ENCODE results near the gene GDPD4. TPM values are rescaled to one million over a fixed set of nuclear protein-coding genes. Genes with fewer than 3 reads are reported as not detected.

GDPD4 gene
- total RNA-seq, 4 donors from 2014 or later = not detected

DNA sequence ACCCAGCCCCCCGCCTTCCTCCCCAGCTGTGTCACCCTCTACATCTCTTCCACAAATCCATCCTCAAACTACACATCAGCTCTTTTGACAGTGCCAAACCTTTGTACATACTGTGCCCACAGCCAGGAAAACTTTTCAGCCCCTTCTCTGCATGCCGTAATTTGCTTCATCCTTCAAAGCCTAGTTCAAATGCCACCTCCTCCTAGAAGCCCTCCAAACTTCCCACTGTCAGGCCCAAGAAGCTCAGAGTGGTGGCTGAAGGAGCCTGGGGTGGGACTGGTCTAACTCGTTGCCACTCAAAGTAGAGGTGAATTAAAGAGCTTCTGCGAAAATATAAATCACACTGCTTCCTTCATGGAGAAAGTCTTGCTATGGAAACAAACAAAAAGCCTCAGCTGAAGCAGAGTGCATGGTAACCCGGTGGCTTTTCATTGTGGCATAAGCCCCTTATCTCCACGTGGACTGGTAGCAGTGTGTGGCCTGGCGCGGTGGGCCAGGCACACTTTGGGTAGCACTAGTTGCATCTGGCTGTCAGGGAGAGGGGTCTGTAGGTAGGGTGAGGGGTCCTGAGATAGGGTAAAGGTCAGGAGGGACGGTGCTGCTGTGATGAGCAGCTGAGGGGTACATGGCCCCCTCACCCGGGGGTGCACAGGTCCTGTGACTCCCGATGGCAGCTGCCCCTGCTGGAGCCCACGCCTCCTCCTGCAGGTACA is 96.6 kb downstream of the GDPD4 start:
- no peak overlapping the region for H3K4me3 ChIP-seq
- no peaks in the 10 kb centered on the region for H3K27me3 ChIP-seq
- H3K4me1 ChIP-seq = no peaks in the 10 kb centered on the region
- no peak for DNase-seq
- H3K27ac ChIP-seq = no peak overlapping the region
- no peaks in the 10 kb centered on the region for H3K36me3 ChIP-seq
- TF ChIP-seq, protein P1, sequence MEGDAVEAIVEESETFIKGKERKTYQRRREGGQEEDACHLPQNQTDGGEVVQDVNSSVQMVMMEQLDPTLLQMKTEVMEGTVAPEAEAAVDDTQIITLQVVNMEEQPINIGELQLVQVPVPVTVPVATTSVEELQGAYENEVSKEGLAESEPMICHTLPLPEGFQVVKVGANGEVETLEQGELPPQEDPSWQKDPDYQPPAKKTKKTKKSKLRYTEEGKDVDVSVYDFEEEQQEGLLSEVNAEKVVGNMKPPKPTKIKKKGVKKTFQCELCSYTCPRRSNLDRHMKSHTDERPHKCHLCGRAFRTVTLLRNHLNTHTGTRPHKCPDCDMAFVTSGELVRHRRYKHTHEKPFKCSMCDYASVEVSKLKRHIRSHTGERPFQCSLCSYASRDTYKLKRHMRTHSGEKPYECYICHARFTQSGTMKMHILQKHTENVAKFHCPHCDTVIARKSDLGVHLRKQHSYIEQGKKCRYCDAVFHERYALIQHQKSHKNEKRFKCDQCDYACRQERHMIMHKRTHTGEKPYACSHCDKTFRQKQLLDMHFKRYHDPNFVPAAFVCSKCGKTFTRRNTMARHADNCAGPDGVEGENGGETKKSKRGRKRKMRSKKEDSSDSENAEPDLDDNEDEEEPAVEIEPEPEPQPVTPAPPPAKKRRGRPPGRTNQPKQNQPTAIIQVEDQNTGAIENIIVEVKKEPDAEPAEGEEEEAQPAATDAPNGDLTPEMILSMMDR (IDR thresholded peaks at IDR 0.05) = no peak
- TF ChIP-seq POLR2A (IDR thresholded peaks at IDR 0.05) = no peak
- no peaks in the 10 kb centered on the region for H3K9me3 ChIP-seq

DNA sequence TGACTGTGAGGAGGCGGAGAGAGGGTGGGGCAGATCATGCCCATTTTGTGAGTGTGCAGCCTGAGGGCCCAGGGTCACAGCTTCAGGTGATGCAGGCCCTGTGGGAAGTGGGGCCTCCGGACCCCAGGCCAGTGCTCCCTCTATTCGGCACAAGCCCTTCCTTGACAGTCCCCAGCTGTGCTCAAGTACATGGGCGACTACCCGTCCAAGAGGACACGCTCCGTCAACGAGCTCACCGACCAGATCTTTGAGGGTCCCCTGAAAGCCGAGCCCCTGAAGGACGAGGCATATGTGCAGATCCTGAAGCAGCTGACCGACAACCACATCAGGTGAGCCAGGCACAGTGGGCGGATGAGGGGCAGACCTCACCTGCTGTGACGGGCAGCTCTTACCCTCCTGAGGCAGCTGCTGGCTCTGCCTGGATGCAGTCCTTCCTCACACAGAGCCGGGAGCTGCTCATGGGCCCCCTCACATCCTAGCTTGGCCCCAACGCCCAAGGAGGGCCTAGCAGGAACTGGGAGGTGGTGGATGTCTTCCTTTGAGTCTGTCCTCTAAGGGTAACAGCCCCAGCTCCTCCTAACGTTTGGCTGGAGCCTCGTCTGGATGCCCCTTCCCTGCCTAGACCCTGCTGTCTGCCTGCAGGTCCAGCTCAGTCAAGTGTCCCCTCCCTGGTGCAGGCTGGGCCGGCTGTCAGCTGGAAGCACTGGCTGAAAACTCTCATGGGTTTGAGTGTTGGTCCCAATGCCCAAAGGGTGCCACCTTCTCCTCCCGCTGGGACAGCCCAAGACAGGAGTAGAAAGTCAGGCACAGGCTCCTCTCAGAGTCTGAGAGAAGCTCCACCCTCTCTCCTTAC is 97.4 kb downstream of the GDPD4 start:
- H3K9me3 ChIP-seq = no peaks in the 10 kb centered on the region
- no peak overlapping the region for H3K4me3 ChIP-seq
- H3K4me1 ChIP-seq = no peaks in the 10 kb centered on the region
- H3K27ac ChIP-seq = no peak overlapping the region
- no peaks in the 10 kb centered on the region for H3K27me3 ChIP-seq
- TF ChIP-seq POLR2A (IDR thresholded peaks at IDR 0.05) = no peak
- TF ChIP-seq, protein P1 (IDR thresholded peaks at IDR 0.05) = no peak
- H3K36me3 ChIP-seq = no peaks in the 10 kb centered on the region
- DNase-seq = peak in 2 of 3 donors; percentile 37 to 38

DNA sequence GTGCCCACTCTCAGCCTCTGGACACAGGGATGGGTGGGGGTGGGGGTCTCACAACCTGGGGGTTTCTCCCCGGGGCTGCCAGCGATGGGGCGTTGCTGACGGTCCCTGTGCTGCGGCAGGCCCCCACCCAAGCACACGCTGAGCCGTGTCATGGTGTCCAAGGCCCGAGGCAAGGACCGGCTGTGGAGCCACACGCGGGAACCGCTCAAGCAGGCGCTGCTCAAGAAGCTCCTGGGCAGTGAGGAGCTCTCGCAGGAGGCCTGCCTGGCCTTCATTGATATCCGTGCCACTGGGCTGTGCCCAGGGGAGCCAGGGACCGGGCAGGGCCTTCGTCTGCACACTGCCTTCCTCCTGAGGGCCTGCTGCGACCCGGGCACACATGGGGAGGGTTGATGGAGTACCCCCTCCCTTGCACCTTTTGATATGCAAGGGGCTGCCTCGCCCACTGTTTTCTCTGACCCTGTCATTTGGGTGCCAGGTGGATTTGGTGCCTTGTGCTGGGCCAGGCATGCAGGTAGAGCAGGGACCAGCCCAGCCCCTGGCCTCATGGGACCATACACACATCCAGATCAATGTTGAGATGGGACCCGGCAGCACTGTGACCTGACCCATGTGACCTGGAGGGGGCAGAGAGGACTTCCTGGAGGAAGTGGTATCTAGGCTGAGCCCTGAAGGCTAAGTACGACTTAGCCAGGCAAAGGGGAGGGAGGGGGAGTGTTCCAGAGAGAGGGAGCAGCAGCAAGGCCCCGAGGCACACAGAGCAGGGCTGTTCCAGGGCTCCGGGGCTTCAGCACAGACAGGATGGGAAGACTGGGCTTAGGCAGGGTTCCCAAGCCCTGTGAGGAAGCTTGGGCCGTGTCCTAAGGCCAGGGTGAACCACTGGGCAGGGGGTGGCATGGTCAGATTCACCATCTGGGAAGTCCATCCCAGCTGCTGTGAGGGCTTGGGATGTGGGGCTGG is 98.3 kb downstream of the GDPD4 start:
- H3K4me1 ChIP-seq = no peaks in the 10 kb centered on the region
- H3K9me3 ChIP-seq = no peaks in the 10 kb centered on the region
- DNase-seq = peak in 2 of 3 donors; percentile 38 to 44
- H3K27me3 ChIP-seq = no peaks in the 10 kb centered on the region
- H3K36me3 ChIP-seq = no peaks in the 10 kb centered on the region
- H3K4me3 ChIP-seq = no peak overlapping the region
- TF ChIP-seq POLR2A (IDR thresholded peaks at IDR 0.05) = no peak
- TF ChIP-seq, protein P1 (IDR thresholded peaks at IDR 0.05) = no peak
- no peak overlapping the region for H3K27ac ChIP-seq

DNA sequence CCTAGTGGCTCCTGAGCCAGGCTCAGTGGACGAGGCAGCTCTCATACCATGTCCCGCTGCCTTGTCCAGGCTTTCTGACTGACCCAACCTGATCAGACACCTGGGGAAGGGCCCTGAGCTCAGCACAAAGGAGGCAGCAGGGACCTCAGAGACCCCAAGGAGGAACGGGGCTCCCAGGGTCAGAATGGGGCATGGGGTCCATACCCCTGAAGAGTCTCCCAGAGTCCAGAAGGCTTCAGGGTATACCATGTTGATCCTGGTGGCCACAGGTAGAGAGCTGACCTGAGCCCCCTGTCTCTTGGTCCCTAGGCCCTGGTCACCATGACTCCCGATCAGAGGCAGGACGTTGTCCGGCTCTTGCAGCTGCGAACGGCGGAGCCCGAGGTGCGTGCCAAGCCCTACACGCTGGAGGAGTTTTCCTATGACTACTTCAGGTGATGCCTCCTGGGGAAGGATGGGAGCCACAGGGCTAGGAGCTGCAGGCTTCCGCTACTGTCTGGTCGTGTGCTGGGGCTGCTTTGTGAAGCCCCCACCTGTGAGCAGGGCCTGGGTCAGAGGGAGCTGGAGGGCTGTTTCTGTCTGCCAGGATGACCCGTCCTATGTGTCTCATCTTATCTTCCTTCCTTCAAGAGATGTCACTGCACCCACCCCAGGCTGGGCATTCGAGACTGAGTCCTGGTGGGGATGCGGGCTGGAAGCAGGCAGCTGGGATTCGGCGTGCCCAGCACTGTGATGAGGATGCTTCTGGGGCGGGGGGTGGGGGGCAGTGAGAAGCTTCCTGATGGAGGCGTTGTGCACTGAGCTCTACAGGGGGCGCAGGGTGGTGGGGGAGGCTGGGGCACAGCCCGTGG is 99.3 kb downstream of the GDPD4 start:
- DNase-seq = peak in 2 of 3 donors; percentile 35 to 37
- H3K4me3 ChIP-seq = no peak overlapping the region
- no peaks in the 10 kb centered on the region for H3K27me3 ChIP-seq
- H3K36me3 ChIP-seq = no peaks in the 10 kb centered on the region
- TF ChIP-seq POLR2A (IDR thresholded peaks at IDR 0.05) = no peak
- TF ChIP-seq, protein P1 (IDR thresholded peaks at IDR 0.05) = no peak
- no peaks in the 10 kb centered on the region for H3K4me1 ChIP-seq
- H3K9me3 ChIP-seq = no peaks in the 10 kb centered on the region
- no peak overlapping the region for H3K27ac ChIP-seq

Data from Peyer's patch (tissue), 4 donors.